ENCODE measurements around the gene NDC80. TPM values are rescaled to one million over a fixed set of nuclear protein-coding genes. Genes with fewer than 3 reads are reported as not detected.

Gene NDC80
- total and polyA plus RNA-seq, 9 of the 15 experiments (the other 6 are each of a cell fraction or from before 2014, with no cell fraction given): 65.2 to 97.9 (median 83.3) TPM

DNA sequence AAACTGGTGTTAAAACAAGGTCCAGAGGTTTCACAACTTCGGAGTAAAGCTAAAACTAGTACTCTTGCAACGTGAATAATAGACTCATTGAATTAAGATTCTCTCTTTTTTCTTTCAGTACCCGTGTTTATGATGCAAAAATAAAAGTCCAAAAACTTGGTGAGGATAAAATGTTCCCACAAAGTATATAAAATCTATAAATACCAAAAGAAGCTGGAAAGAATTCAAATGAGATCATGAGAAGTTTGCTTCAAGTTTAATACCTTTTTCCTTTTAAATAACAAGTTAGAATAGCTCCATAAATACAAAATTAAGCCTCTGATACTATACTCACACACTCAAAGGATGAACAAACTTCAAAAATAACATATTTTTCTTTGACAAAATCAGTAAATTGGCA lies 34.1 kb upstream of the NDC80 start (continued):
- no peak for TF ChIP-seq TGIF2 (CRISPR knock-in tag; IDR thresholded peaks at IDR 0.05)

DNA sequence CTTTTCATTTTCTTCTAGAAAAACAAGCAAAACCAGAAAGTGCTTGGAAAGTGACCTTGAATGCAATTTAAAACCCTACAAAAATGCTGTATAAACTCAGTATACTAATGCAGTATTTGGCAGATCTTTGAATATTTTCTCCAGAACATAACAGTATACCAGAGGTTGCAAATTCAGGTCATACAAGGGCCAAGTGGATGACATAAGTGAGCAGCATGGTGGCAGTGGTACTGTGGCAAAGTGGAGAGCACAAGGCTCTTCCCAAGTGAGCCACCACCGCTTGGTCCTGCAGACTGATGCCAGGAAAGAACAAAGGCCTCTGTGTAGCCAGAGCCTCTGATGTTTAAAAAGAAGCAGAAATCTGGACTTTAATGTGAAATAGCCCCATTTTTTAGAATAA lies 33.1 kb upstream of the NDC80 start:
- FAIRE-seq (no peak), ATAC-seq (no peak), DNase-seq (ENCODE audit: extremely low read depth in 1 of 4, low spot score in 3 of 4) (no peak)
- Histone ChIP-seq H4K20me1 (replicated peaks; ENCODE audit: control insufficient read depth, insufficient read depth, low read length) (no peaks in the 10 kb centered on the region), H3K27ac (ENCODE audit: extremely low read depth, low read depth, low read length) (no peak overlapping the region), H3K4me1 (replicated peaks in 1 of 2; ENCODE audit: control insufficient read depth in 2 of 2, insufficient read depth in 2 of 2, low read length in 2 of 2) (no peaks in the 10 kb centered on the region), H3K4me2 (ENCODE audit: insufficient read depth, low read length) (no peak overlapping the region), H2AFZ (ENCODE audit: low read depth, low read length) (no peak overlapping the region), H3K79me2 (ENCODE audit: control insufficient read depth, insufficient read depth, low read length) (no peaks in the 10 kb centered on the region), H3K4me3 (no peak overlapping the region), H3K9ac (ENCODE audit: insufficient read depth in 1 of 2, low read depth in 2 of 2, low read length in 2 of 2) (no peak overlapping the region), H3K9me3 (replicated peaks; ENCODE audit: control insufficient read depth, insufficient read depth, low read depth, low read length) (no peaks in the 10 kb centered on the region), H3K36me3 (ENCODE audit: control insufficient read depth, insufficient read depth, low read length) (peaks cover 17% of the 10 kb centered on the region; the same call in 2 of the 3 replicates), H3K27me3 (ENCODE audit: control insufficient read depth in 2 of 2, insufficient read depth in 2 of 2, low read length in 2 of 2) (no peaks in the 10 kb centered on the region), H3K9me1 (ENCODE audit: control insufficient read depth, insufficient read depth, low read length) (no peaks in the 10 kb centered on the region)
- intact Hi-C loops (cut with micrococcal nuclease) (no loop called here), in situ Hi-C loops (cut with MboI) (loop anchor here (5.0 to 25.0 kb wide), 2 partner anchors 426 to 951 kb away; no protein-coding TSS in a partner anchor)
- WGBS (ENCODE audit: insufficient coverage, low coverage, missing lambda C conversion rate): 94% methylated on average over 1 of the region's 1 CpG
- no TSS peak for BruUV-seq (replicated peaks)
- POLR2A ChIA-PET: no interaction called here
- CTCF ChIA-PET (ENCODE audit: low intra/inter-chr PET ratio): no interaction called here
- TF ChIP-seq ZNF354B (CRISPR knock-in tag; IDR thresholded peaks at IDR 0.05): no peak
- TF ChIP-seq, protein P1, sequence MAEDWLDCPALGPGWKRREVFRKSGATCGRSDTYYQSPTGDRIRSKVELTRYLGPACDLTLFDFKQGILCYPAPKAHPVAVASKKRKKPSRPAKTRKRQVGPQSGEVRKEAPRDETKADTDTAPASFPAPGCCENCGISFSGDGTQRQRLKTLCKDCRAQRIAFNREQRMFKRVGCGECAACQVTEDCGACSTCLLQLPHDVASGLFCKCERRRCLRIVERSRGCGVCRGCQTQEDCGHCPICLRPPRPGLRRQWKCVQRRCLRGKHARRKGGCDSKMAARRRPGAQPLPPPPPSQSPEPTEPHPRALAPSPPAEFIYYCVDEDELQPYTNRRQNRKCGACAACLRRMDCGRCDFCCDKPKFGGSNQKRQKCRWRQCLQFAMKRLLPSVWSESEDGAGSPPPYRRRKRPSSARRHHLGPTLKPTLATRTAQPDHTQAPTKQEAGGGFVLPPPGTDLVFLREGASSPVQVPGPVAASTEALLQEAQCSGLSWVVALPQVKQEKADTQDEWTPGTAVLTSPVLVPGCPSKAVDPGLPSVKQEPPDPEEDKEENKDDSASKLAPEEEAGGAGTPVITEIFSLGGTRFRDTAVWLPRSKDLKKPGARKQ (CRISPR knock-in tag; IDR thresholded peaks at IDR 0.05): no peak
- TF ChIP-seq, protein P2, sequence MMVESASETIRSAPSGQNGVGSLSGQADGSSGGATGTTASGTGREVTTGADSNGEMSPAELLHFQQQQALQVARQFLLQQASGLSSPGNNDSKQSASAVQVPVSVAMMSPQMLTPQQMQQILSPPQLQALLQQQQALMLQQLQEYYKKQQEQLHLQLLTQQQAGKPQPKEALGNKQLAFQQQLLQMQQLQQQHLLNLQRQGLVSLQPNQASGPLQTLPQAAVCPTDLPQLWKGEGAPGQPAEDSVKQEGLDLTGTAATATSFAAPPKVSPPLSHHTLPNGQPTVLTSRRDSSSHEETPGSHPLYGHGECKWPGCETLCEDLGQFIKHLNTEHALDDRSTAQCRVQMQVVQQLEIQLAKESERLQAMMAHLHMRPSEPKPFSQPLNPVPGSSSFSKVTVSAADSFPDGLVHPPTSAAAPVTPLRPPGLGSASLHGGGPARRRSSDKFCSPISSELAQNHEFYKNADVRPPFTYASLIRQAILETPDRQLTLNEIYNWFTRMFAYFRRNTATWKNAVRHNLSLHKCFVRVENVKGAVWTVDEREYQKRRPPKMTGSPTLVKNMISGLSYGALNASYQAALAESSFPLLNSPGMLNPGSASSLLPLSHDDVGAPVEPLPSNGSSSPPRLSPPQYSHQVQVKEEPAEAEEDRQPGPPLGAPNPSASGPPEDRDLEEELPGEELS (CRISPR knock-in tag; IDR thresholded peaks at IDR 0.05; ENCODE audit: borderline replicate concordance): no peak
- no peak for TF ChIP-seq ZNF584 (CRISPR knock-in tag; IDR thresholded peaks at IDR 0.05; ENCODE audit: low read depth)
- TF ChIP-seq, protein P3, sequence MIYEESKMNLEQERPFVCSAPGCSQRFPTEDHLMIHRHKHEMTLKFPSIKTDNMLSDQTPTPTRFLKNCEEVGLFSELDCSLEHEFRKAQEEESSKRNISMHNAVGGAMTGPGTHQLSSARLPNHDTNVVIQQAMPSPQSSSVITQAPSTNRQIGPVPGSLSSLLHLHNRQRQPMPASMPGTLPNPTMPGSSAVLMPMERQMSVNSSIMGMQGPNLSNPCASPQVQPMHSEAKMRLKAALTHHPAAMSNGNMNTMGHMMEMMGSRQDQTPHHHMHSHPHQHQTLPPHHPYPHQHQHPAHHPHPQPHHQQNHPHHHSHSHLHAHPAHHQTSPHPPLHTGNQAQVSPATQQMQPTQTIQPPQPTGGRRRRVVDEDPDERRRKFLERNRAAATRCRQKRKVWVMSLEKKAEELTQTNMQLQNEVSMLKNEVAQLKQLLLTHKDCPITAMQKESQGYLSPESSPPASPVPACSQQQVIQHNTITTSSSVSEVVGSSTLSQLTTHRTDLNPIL (CRISPR knock-in tag; IDR thresholded peaks at IDR 0.05): no peak
- TF ChIP-seq, protein P4, sequence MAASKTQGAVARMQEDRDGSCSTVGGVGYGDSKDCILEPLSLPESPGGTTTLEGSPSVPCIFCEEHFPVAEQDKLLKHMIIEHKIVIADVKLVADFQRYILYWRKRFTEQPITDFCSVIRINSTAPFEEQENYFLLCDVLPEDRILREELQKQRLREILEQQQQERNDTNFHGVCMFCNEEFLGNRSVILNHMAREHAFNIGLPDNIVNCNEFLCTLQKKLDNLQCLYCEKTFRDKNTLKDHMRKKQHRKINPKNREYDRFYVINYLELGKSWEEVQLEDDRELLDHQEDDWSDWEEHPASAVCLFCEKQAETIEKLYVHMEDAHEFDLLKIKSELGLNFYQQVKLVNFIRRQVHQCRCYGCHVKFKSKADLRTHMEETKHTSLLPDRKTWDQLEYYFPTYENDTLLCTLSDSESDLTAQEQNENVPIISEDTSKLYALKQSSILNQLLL (CRISPR knock-in tag; IDR thresholded peaks at IDR 0.05; ENCODE audit: borderline replicate concordance): no peak
- TF ChIP-seq PTRF (tag; IDR thresholded peaks at IDR 0.05): no peak
- TF ChIP-seq, protein P5, sequence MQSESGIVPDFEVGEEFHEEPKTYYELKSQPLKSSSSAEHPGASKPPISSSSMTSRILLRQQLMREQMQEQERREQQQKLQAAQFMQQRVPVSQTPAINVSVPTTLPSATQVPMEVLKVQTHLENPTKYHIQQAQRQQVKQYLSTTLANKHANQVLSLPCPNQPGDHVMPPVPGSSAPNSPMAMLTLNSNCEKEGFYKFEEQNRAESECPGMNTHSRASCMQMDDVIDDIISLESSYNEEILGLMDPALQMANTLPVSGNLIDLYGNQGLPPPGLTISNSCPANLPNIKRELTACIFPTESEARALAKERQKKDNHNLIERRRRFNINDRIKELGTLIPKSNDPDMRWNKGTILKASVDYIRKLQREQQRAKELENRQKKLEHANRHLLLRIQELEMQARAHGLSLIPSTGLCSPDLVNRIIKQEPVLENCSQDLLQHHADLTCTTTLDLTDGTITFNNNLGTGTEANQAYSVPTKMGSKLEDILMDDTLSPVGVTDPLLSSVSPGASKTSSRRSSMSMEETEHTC (IDR thresholded peaks at IDR 0.05): no peak
- no peak for TF ChIP-seq ARNT (IDR thresholded peaks at IDR 0.05)
- no peak for TF ChIP-seq BMI1 (IDR thresholded peaks at IDR 0.05; ENCODE audit: low read length)
- no peak for TF ChIP-seq CCAR2 (IDR thresholded peaks at IDR 0.05; ENCODE audit: low read depth, low read length)
- TF ChIP-seq ZNF766 (CRISPR knock-in tag; conservative IDR thresholded peaks at IDR 0.05): no peak
- no peak for TF ChIP-seq ZSCAN32 (CRISPR knock-in tag; IDR thresholded peaks at IDR 0.05)

Data from K562 (cell line).